ENCODE data around the gene MRPL18.
"Not testable (repeated sequence)": the region's sequence is repeated elsewhere in the genome, so short reads cannot be mapped to it uniquely, and the experiment has no call there.

MRPL18 gene

DNA sequence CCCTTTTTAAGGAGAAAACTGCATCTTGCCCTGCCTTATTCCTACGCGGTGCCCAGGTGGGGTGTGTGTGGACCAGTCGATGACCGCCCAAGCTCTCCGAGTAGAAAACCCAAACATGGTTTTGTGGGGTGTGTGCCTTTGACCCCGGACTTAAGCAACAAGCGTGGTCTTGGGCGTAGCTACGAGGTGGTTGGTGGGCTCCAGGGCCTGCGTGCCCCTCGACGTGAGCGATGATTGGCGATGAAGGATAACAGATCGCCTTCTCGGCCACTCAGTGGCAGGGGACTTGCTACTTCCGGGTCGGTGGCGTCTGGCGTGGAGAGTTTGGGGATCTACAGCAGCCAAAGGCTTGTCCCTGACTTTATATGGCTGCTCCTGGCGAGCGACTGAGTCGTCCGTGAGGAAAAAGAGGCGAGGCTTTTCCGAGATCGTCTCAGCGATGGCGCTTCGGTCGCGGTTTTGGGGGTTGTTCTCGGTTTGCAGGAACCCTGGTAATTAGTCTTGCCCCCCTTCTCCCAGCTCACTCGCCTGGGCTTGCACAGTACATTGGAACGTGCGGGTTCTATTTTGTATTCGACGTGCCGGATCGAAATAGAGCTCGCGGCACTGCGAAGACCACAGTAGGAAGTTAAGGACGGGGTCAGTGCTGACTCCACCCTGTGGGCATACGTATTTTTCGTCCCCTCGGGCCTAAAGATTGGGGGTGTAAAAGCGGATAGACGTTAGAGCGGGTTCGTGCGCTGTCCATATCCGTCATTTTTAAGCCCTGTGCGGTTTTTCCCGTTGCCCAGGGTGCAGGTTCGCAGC, at the start of gene MRPL18:
MRPL18 (plus strand) TSS at position 319 of the 807 bp plus-strand sequence; CDS start at position 440, 121 bp downstream.
- DNase-seq = peak; percentile 91 to 96

DNA sequence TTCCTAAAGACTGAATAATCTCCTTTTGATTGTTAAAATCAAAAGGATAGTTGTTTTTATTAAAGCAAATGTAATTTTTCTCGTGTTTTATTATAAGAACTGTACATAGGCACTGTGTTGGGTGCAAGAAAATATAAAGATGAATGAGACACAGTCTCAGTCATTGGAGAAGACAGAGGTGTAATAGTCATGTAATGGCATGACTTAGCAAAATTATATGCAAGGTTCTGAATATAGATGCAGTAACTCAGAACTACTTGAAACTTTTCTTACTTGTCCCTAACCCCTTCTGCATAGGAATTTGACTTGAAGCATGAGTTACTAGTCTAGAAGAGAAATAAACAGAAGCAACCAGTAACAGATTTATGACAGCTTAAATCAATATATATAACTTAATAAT, 48.1 kb upstream of the MRPL18 start:
- DNase-seq = no peak

DNA sequence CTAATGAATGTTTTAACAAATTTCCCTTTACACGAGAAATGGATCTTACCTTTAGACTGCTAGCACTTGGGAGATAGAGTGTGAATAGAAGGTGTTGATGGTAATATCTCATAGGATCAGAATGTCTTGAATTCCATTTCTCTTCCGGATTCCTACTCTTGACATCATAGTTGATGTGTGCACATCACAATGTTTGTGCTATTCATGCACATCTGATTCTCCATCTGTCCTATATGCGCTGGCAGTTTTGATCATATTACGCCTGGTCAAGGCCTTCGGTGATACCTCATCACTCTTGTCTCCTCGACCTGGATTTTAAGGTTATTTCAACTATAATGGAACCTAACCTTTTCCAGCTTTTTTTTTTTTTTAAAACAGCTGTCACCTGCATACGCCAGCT, 45.2 kb upstream of the MRPL18 start:
- no peak for DNase-seq

- no peak for DNase-seq
Measured at GRCh38 chr6:159746759-159747158, 43.5 kb upstream of the MRPL18 start.

GRCh38 chr6:159748127-159748526, 42.1 kb upstream of the MRPL18 start:
- DNase-seq = not testable (repeated sequence)

DNA sequence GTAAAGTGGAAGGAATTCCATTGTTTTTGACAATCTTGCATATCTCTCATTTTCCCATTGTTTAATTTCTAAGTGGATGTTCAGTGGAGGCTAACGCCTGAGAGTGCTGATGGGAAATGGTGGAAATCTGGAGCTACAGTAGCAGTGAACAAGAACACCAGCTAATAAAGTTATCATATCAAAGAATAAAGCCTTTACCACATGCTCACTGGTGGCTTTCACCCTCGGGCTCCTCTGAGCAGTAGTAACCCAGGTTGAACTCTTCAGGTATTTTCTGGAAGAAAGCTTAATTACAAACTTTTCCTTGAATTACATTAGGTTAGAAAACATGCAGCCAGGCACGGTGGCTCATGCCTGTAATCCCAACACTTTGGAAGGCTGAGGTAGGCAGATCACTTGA, 38.8 kb upstream of the MRPL18 start:
- DNase-seq = no peak

DNA sequence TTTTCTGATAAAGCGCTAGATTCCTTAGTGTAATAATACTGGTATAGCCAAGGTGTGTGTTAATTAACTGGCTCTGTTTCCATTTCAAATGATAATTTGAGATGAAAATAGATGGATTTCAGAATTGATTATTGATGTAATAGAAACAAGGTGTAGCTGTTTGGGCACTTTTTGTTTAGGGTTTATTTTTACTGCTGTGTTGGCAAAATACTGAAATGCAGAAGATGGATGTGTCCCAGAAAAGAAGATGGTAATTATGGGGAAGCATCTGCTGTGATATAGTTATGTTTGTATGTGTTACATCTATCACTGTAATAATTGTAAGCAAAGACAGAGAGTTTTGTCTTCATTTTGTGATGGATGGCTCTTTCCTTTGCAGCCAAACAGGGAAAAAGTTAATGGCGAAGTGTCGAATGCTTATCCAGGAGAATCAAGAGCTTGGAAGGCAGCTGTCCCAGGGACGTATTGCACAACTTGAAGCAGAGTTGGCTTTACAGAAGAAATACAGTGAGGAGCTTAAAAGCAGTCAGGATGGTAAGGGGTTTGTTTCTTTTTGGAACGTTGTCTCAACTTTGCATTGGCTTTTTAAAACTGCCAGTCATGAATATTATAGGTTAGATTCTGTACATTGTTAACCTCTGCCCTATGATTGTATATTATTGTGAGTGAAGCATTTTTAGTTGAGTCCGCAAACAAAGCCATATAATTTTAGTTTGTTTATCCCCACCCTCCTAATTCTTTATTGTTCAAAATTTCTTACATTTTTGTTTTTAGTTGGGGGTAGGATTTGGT, 37.0 kb upstream of the MRPL18 start:
- no peak for DNase-seq

GRCh38 chr6:159754401-159754800, 35.9 kb upstream of the MRPL18 start:
- no peak for DNase-seq

GRCh38 chr6:159754959-159755914, 35.0 kb upstream of the MRPL18 start:
- DNase-seq = no peak

DNA sequence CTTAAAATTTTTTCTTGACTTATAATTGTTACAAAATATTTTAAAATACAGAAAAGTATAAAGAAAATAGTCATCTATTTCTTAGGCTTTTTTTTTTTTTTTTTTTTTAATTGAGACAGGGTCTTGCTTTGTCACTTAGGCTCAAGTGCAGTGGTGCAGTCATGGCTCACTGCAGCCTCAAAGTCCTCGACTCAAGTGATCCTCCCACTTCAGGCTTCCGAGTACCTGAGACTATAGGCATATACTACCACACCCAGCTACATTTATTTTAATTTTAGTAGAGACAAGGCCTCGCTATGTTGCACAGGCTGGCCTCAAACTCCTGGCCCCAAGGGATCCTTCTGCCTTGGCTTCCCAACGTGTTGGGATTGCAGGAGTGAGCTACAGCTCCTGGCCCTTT, 33.8 kb upstream of the MRPL18 start:
- no peak for DNase-seq

DNA sequence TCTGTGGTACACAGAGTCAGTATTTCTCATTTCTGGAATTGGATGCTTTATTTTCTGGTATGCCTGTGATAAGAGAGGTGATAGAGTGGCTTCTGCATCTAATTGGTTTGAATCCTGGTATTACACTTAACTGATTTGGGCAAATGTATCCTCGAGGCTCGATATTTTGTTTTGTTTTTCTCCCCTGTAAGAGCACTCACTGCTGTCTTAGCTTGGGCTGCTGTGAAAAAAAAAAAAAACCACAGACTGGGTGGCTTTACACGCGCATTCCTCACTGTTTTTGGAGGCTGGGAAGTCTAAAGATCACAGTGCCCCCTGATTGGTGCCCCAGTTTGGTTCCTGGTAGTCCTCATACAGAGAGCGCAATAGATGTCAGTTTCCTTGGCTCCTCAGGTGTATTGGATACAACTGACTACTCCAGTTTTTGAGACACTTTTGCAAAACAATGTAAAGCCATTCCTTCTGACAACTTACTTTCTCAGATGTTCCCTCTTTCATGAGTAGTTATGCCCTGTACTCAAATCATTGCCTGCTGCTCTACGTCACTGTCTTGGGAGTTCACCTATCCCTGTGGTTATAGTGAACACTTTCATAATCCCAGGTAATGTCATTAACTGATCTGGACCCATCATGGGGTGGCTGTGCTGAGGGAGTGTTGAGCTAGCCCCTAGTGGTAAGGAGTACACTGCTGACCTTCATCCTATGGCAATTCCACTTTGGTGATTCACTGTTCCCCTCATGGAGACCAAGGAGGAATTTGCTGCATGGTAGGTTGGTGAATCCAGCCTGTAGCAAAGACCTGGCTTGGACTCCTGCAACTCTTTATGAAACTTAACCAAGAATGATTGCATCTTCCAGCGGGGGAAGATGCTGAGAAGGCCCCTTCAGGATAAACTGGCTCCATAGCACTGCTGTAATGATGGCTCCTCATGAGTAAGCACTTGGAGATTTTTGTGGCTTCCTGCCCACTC, 32.0 kb upstream of the MRPL18 start:
- no peak for DNase-seq

DNA sequence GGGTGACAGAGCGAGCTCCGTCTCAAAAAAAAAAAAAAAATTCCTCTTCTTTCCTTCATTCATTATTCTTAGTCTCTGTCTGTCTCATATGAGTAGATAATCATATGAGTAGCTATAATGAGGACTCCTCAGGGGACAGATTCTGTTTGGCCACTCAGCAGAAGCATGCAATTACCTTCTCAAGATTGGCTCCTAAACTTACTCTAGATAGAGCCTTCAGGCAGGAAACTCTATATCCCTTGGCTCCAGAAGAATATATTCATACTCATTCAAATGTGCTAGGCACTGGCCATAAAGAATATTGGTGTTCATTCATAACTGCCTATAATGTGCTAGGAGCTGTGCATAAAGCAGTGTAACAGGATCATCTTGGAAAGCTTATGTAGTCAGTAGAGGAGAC, 30.6 kb upstream of the MRPL18 start:
- DNase-seq = no peak

DNA sequence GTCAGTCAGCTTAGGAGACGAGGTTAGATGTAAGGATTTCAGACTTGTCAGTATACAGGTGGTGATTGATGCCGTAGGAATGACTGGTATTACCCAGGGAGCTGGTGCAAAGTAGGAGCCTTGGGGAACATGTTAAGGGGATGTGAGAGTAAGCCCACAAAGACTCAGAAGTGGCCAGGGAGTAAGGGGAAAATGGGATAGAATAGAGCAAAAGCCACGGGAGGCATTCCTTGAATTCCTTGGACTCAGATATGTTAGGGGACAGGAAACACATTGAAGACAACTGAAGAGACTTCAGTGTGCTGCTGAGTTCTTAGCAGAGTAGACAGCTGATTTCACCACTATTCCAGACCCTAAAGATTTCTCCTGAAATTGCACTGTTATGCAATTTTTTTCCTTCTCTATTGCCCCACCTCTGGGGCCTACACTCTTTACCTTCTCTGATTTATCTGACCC, 29.6 kb upstream of the MRPL18 start:
- no peak for DNase-seq

DNA sequence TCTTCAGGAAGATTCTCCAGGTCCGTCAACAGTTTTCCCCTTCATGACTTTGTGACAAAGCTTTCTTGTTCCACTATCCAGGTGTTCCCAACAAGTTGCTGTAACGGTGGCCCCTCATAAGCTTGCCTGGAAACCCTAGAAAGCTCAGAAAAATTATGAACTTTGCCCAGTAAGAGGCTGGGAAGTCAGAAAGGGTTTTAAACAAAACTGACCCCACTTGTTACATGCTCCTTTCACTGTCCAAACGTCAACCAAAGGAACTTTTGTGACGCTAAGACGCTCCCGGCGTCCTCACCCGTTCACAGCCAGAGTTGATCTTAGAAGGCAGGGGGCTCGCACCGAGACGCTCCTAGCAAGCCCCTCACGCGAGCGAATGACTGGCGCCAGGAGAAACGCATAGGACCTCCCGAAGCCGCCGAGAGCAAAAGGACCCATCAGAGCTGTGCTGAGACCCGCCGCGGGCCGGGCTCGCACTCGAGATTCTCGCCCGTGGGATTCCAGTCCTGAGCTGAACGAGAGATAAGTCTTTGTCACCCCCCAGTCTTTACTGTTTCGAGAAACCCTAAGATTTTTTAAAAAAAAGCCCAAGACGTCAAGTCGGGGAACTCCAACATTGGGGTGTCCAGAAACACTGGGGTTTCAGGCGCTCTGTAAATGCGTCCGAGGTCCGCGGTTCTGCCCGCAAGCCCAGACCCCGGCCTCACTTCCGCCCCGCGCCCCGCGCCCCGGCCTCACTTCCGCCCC, 29.0 kb upstream of the MRPL18 start:
- DNase-seq = no peak

GRCh38 chr6:159761873-159762680, 28.2 kb upstream of the MRPL18 start, which contains the start of gene ACAT2:
Gene ACAT2, plus strand, starts transcription at chr6:159762045. Its CDS starts 43 bp downstream, at chr6:159762088.
- DNase-seq = peak; percentile 89 to 93

GRCh38 chr6:159762681-159763293, 27.5 kb upstream of the MRPL18 start:
- DNase-seq = peak; percentile 51 to 81

DNA sequence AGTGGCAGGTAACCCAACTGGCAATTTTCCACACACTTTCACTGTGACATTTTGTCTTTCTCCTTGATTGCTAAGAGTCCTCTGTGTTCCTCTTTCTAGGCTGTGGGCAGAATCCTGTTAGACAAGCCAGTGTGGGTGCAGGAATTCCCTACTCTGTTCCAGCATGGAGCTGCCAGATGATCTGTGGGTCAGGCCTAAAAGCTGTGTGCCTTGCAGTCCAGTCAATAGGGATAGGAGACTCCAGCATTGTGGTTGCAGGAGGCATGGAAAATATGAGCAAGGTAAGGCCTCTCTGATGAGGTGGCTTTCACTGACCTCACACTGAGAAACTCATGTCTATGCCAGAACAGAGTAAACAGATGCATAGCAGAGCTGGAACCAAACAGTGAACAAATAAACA, 23.4 kb upstream of the MRPL18 start:
- DNase-seq = peak in 1 of 2 donors; percentile 69

GRCh38 chr6:159769470-159769869, 20.8 kb upstream of the MRPL18 start:
- DNase-seq = no peak

GRCh38 chr6:159772196-159772595, 18.1 kb upstream of the MRPL18 start:
- DNase-seq = no peak
